Vein endothelial cell (primary cell): Measurements from ENCODE around the gene RMDN2. TPM values are rescaled to one million over a fixed set of nuclear protein-coding genes. Genes with fewer than 3 reads are reported as not detected.

Experiments
- total RNA-seq: library from RNA; depleted of rRNA; stranded (reverse); fragments of >200 nt; gene quantifications from 2 replicates; pipeline ENCODE4 v1.2.3, GENCODE V29; 2012

The RMDN2 gene
- 1.6 and 4.1 TPM in 2 replicates for total RNA-seq

GRCh38 chr2:37925063-37925897 is at the start of gene RMDN2:
Gene RMDN2 (plus strand): TSS chr2:37925287. CDS start chr2:37929278, 3,991 bp downstream.

Other genes with a start within 250 kb of the RMDN2 start
- gene CYP1B1, start 150.9 kb downstream of the RMDN2 start, total RNA-seq = 1.3 and 1.6 TPM in 2 replicates